Central memory CD4-positive, alpha-beta T cell (primary cell): ENCODE data around the gene BMP8B.

Experiments
- DNase-seq: peaks from one replicate; pipeline ENCODE4 v3.0.0; 2022

Gene BMP8B

GRCh38 chr1:39717809-39718208 lies 70.9 kb downstream of the BMP8B start:
- DNase-seq, result no peak

- no peak for DNase-seq
These were observed 75.1 kb downstream of the BMP8B start for GRCh38 chr1:39713557-39713956.

- no peak for DNase-seq
These were observed 76.7 kb downstream of the BMP8B start for GRCh38 chr1:39711966-39712340.

- no peak for DNase-seq
These were observed 77.3 kb downstream of the BMP8B start for GRCh38 chr1:39711104-39711965.

GRCh38 chr1:39707506-39707905 lies 81.2 kb downstream of the BMP8B start:
- DNase-seq, result no peak
